HepG2 (cell line): ENCODE results near the gene RAN. TPM values are rescaled to one million over a fixed set of nuclear protein-coding genes. Genes with fewer than 3 reads are reported as not detected.

Source experiments
- CBX2 ChIP-seq, 2 experiments: fragments of 200-600 bp in 1 of 2; sonication (generic); formaldehyde crosslinking in 1 of 2; IDR thresholded peaks; 2 replicates each; pipeline versions ENCODE4 v1.7.0 to v1.8.1; 2018 to 2022; ENCODE audit warnings: low read depth in 2 of 2, low read length in 1 of 2, mild to moderate bottlenecking in 1 of 2, missing genetic modification reagents in 1 of 2
- FLYWCH1 ChIP-seq: sonication (generic); formaldehyde crosslinking; IDR thresholded peaks from 2 replicates; pipeline ENCODE4 v1.8.1; 2023; ENCODE audit warnings: mild to moderate bottlenecking, missing genetic modification reagents
- FOXC1 ChIP-seq: sonication (generic); formaldehyde crosslinking; IDR thresholded peaks from 2 replicates; pipeline ENCODE4 v1.8.0; 2022; ENCODE audit warnings: mild to moderate bottlenecking, missing genetic modification reagents, borderline replicate concordance
- KLF11 ChIP-seq: IDR thresholded peaks from 2 replicates; pipeline ENCODE4 v1.6.1; 2016; ENCODE audit warnings: missing compliant biosample characterization
- MIER3 ChIP-seq: IDR thresholded peaks from 2 replicates; pipeline ENCODE4 v1.6.1; 2016; ENCODE audit warnings: missing compliant biosample characterization, borderline replicate concordance
- PHF20 ChIP-seq: sonication (generic); formaldehyde crosslinking; IDR thresholded peaks from 2 replicates; pipeline ENCODE4 v1.5.0; 2020; ENCODE audit warnings: mild to moderate bottlenecking, missing genetic modification reagents
- STAG1 ChIP-seq: sonication (generic); formaldehyde crosslinking; IDR thresholded peaks from 2 replicates; pipeline ENCODE4 v1.4.0; 2020; ENCODE audit warnings: missing genetic modification reagents
- THYN1 ChIP-seq: sonication (generic); formaldehyde crosslinking; IDR thresholded peaks from 2 replicates; pipeline ENCODE4 v1.8.1; 2023; ENCODE audit warnings: low read depth, mild to moderate bottlenecking, moderate library complexity, missing genetic modification reagents, borderline replicate concordance
- ZBTB38 ChIP-seq: sonication (generic); formaldehyde crosslinking; IDR thresholded peaks from 2 replicates; pipeline ENCODE4 v1.5.1; 2020; ENCODE audit warnings: mild to moderate bottlenecking, missing genetic modification reagents
- ZNF232 ChIP-seq: sonication (generic); formaldehyde crosslinking; IDR thresholded peaks from 2 replicates; pipeline ENCODE4 v1.4.0; 2020; ENCODE audit warnings: missing genetic modification reagents, borderline replicate concordance
- ZNF34 ChIP-seq: sonication (generic); formaldehyde crosslinking; IDR thresholded peaks from 2 replicates; pipeline ENCODE4 v1.4.0; 2020; ENCODE audit warnings: mild to moderate bottlenecking, missing genetic modification reagents, borderline replicate concordance
- polyA plus RNA-seq, 8 experiments: library from polyadenylated mRNA; depleted of rRNA in 3 of 8; stranded (reverse) in 7 of 8; unstranded in 1 of 8; fragments of >200 nt; fragmentation: Illumina TruSeq in 4 of 8; extraction: Trizol in 4 of 8; gene quantifications; 2 replicates each; pipeline versions ENCODE4 v1.2.1 to v1.2.3, GENCODE V29; 2011 to 2016; ENCODE audit warnings: low read depth in 4 of 8, missing spikeins in 1 of 8, mixed read lengths in 1 of 8; ENCODE audit not compliant: insufficient read depth in 1 of 8
- total RNA-seq, 5 experiments: library from RNA; depleted of rRNA; stranded (reverse); fragments of >200 nt; fragmentation: Illumina TruSeq; extraction: Trizol; gene quantifications; 2 replicates each; pipeline ENCODE4 v1.2.3, GENCODE V29; 2016; ENCODE audit warnings: low read depth in 1 of 5
- TF ChIP-seq, protein P1 (sequence below), 2 experiments: sonication (generic) in 1 of 2; formaldehyde crosslinking in 1 of 2; IDR thresholded peaks; 2 replicates each; pipeline versions ENCODE4 v1.5.1 to v1.6.1; 2011 to 2020; ENCODE audit warnings: borderline replicate concordance in 1 of 2, low read depth in 1 of 2, low read length in 1 of 2, mild to moderate bottlenecking in 1 of 2, missing genetic modification reagents in 1 of 2, moderate library complexity in 1 of 2
- TF ChIP-seq, protein P2 (sequence below): sonication (generic); formaldehyde crosslinking; IDR thresholded peaks from 2 replicates; pipeline ENCODE4 v1.5.0; 2020; ENCODE audit warnings: mild to moderate bottlenecking, missing genetic modification reagents, borderline replicate concordance
- TF ChIP-seq, protein P3 (sequence below): IDR thresholded peaks from 2 replicates; pipeline ENCODE4 v1.6.1; 2016; ENCODE audit warnings: missing compliant biosample characterization, missing genetic modification reagents, borderline replicate concordance
- TF ChIP-seq, protein P4 (sequence below): sonication (generic); formaldehyde crosslinking; conservative IDR thresholded peaks from 2 replicates; pipeline ENCODE4 v1.4.0; 2020; ENCODE audit warnings: missing genetic modification reagents
- TF ChIP-seq, protein P5 (sequence below): sonication (generic); formaldehyde crosslinking; IDR thresholded peaks from 2 replicates; pipeline ENCODE4 v1.8.0; 2022; ENCODE audit warnings: missing genetic modification reagents, mild to moderate bottlenecking, borderline replicate concordance

RAN gene
- total and polyA plus RNA-seq, 2 of the 13 experiments (the other 11 are each of a cell fraction or from before 2014, with no cell fraction given): 1,335 to 1,630 TPM

DNA sequence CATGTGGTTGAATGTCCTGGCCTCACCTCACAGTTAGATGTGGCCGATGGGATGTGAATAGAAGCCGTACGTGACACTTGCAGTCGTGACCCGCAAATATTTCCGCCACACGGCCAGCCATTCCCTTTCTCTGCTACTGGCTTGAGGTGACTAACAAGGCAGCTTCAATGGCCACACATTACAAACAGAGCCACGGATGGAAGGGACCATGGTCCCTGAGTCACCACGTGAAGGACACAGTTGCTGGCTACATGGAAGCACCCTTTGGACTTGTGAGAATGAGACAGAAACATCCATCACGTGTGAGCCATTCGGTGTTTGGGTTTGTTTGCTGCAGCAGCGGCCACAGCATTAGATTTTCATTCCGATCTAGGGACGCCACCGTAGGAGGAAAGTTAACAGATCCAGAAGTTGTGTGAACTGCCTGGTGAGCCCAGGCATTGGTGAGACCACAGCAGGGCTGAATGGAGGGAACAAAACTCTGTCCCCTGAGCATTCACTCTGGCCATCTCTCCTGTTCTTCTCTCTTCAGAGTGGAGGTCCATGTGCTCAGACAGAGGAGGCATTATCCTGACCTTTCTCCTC, 48.3 kb downstream of the RAN start (continued):
- TF ChIP-seq CBX2 (IDR thresholded peaks at IDR 0.05; ENCODE audit: low read depth, low read length): no peak
- 0 out of 2 replicates have a peak, but pooled peaks have one; percentile 89 for TF ChIP-seq CBX2 (CRISPR knock-in tag; IDR thresholded peaks at IDR 0.05; ENCODE audit: low read depth)
- TF ChIP-seq, protein P1, sequence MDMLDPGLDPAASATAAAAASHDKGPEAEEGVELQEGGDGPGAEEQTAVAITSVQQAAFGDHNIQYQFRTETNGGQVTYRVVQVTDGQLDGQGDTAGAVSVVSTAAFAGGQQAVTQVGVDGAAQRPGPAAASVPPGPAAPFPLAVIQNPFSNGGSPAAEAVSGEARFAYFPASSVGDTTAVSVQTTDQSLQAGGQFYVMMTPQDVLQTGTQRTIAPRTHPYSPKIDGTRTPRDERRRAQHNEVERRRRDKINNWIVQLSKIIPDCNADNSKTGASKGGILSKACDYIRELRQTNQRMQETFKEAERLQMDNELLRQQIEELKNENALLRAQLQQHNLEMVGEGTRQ (IDR thresholded peaks at IDR 0.05; ENCODE audit: low read depth, low read length): peak; percentile 75
- TF ChIP-seq, protein P1 (CRISPR knock-in tag; IDR thresholded peaks at IDR 0.05; ENCODE audit: borderline replicate concordance): peak; percentile 77; the same call in 1 of the 2 replicates
- TF ChIP-seq, protein P2, sequence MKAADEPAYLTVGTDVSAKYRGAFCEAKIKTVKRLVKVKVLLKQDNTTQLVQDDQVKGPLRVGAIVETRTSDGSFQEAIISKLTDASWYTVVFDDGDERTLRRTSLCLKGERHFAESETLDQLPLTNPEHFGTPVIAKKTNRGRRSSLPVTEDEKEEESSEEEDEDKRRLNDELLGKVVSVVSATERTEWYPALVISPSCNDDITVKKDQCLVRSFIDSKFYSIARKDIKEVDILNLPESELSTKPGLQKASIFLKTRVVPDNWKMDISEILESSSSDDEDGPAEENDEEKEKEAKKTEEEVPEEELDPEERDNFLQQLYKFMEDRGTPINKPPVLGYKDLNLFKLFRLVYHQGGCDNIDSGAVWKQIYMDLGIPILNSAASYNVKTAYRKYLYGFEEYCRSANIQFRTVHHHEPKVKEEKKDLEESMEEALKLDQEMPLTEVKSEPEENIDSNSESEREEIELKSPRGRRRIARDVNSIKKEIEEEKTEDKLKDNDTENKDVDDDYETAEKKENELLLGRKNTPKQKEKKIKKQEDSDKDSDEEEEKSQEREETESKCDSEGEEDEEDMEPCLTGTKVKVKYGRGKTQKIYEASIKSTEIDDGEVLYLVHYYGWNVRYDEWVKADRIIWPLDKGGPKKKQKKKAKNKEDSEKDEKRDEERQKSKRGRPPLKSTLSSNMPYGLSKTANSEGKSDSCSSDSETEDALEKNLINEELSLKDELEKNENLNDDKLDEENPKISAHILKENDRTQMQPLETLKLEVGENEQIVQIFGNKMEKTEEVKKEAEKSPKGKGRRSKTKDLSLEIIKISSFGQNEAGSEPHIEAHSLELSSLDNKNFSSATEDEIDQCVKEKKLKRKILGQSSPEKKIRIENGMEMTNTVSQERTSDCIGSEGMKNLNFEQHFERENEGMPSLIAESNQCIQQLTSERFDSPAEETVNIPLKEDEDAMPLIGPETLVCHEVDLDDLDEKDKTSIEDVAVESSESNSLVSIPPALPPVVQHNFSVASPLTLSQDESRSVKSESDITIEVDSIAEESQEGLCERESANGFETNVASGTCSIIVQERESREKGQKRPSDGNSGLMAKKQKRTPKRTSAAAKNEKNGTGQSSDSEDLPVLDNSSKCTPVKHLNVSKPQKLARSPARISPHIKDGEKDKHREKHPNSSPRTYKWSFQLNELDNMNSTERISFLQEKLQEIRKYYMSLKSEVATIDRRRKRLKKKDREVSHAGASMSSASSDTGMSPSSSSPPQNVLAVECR (CRISPR knock-in tag): peak; percentile 40; the same call in 1 of the 2 replicates
- TF ChIP-seq PHF20 (CRISPR knock-in tag): no peak
- TF ChIP-seq ZNF34: no peak
- peak; percentile 97 for TF ChIP-seq ZBTB38
- peak; percentile 72; the same call in 1 of the 2 replicates for TF ChIP-seq ZNF232 (CRISPR knock-in tag)
- TF ChIP-seq, protein P3, sequence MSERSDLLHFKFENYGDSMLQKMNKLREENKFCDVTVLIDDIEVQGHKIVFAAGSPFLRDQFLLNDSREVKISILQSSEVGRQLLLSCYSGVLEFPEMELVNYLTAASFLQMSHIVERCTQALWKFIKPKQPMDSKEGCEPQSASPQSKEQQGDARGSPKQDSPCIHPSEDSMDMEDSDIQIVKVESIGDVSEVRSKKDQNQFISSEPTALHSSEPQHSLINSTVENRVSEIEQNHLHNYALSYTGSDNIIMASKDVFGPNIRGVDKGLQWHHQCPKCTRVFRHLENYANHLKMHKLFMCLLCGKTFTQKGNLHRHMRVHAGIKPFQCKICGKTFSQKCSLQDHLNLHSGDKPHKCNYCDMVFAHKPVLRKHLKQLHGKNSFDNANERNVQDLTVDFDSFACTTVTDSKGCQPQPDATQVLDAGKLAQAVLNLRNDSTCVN: peak; percentile 82; the same call in 1 of the 2 replicates
- TF ChIP-seq FOXC1 (CRISPR knock-in tag): peak; percentile 94; the same call in 1 of the 2 replicates
- TF ChIP-seq MIER3 (CRISPR knock-in tag): 0 out of 2 replicates have a peak, but pooled peaks have one; percentile 57
- 0 out of 2 replicates have a peak, but pooled peaks have one; percentile 60 for TF ChIP-seq KLF11 (CRISPR knock-in tag)
- TF ChIP-seq STAG1: peak; percentile 44; the same call in 1 of the 2 replicates
- no peak for TF ChIP-seq FLYWCH1
- TF ChIP-seq, protein P4, sequence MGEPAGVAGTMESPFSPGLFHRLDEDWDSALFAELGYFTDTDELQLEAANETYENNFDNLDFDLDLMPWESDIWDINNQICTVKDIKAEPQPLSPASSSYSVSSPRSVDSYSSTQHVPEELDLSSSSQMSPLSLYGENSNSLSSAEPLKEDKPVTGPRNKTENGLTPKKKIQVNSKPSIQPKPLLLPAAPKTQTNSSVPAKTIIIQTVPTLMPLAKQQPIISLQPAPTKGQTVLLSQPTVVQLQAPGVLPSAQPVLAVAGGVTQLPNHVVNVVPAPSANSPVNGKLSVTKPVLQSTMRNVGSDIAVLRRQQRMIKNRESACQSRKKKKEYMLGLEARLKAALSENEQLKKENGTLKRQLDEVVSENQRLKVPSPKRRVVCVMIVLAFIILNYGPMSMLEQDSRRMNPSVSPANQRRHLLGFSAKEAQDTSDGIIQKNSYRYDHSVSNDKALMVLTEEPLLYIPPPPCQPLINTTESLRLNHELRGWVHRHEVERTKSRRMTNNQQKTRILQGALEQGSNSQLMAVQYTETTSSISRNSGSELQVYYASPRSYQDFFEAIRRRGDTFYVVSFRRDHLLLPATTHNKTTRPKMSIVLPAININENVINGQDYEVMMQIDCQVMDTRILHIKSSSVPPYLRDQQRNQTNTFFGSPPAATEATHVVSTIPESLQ (CRISPR knock-in tag): peak; percentile 36; the same call in 1 of the 2 replicates
- TF ChIP-seq, protein P5, sequence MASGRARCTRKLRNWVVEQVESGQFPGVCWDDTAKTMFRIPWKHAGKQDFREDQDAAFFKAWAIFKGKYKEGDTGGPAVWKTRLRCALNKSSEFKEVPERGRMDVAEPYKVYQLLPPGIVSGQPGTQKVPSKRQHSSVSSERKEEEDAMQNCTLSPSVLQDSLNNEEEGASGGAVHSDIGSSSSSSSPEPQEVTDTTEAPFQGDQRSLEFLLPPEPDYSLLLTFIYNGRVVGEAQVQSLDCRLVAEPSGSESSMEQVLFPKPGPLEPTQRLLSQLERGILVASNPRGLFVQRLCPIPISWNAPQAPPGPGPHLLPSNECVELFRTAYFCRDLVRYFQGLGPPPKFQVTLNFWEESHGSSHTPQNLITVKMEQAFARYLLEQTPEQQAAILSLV (CRISPR knock-in tag): peak; percentile 93
- TF ChIP-seq THYN1: no peak
